BE2C (cell line): ENCODE results near the gene BCCIP.

Experiments
- DNase-seq: peaks from one replicate; pipeline ENCODE4 v3.0.0-alpha.2; 2020
- H3K27me3 ChIP-seq: fragments of 250-450 bp; sonication (Bioruptor Pico); 2 replicates; pipeline ENCODE4 v1.5.1; 2020; ENCODE audit warnings: mild to moderate bottlenecking
- H3K36me3 ChIP-seq: fragments of 250-450 bp; sonication (Bioruptor Pico); 2 replicates; pipeline ENCODE4 v1.5.1; 2020; ENCODE audit warnings: mild to moderate bottlenecking
- H3K4me1 ChIP-seq: fragments of 250-450 bp; sonication (Bioruptor Pico); 2 replicates; pipeline ENCODE4 v1.5.1; 2020
- H3K4me3 ChIP-seq: 2 replicates; pipeline ENCODE4 v1.5.1; 2011; ENCODE audit warnings: low read depth, low read length
- H3K9me3 ChIP-seq: fragments of 250-450 bp; sonication (Bioruptor Pico); 2 replicates; pipeline ENCODE4 v1.5.1; 2020
- TF ChIP-seq, protein P1 (sequence below): IDR thresholded peaks from 2 replicates; pipeline ENCODE4 v1.5.1; 2012; ENCODE audit warnings: mild to moderate bottlenecking, low read depth, low read length

The BCCIP gene

DNA sequence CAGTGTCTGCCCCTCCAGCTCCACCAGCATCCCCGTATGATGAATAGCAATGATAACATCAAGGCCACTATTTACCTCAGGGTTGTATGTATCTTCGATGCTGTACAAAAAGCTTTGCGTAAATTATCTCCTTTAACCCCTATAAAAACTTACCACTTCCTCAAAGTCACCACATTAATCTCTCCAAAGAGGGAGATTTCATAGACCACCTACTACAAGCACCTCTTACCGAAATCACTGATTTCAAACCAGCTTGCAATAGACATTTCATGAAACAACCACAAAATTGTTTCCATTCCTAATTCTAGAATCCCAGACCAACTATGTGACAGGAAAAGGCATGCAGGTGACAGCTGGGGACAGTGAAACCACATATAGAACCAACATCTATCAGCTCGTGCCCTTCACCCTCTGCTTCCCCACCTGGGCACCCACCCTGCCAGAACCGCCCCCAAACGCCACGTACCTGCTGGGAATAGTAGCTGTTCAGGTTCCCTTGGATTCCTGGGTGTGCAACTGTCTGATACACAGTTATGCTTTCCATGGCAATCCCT is 27.6 kb upstream of the BCCIP start:
- TF ChIP-seq, protein P1, sequence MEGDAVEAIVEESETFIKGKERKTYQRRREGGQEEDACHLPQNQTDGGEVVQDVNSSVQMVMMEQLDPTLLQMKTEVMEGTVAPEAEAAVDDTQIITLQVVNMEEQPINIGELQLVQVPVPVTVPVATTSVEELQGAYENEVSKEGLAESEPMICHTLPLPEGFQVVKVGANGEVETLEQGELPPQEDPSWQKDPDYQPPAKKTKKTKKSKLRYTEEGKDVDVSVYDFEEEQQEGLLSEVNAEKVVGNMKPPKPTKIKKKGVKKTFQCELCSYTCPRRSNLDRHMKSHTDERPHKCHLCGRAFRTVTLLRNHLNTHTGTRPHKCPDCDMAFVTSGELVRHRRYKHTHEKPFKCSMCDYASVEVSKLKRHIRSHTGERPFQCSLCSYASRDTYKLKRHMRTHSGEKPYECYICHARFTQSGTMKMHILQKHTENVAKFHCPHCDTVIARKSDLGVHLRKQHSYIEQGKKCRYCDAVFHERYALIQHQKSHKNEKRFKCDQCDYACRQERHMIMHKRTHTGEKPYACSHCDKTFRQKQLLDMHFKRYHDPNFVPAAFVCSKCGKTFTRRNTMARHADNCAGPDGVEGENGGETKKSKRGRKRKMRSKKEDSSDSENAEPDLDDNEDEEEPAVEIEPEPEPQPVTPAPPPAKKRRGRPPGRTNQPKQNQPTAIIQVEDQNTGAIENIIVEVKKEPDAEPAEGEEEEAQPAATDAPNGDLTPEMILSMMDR: no peak
- Histone ChIP-seq H3K4me1 (no peaks in the 10 kb centered on the region), H3K4me3 (no peak overlapping the region), H3K9me3 (no peaks in the 10 kb centered on the region), H3K27me3 (no peaks in the 10 kb centered on the region), H3K36me3 (peaks cover 6% of the 10 kb centered on the region; the same call in 1 of the 2 replicates)
- DNase-seq: no peak

DNA sequence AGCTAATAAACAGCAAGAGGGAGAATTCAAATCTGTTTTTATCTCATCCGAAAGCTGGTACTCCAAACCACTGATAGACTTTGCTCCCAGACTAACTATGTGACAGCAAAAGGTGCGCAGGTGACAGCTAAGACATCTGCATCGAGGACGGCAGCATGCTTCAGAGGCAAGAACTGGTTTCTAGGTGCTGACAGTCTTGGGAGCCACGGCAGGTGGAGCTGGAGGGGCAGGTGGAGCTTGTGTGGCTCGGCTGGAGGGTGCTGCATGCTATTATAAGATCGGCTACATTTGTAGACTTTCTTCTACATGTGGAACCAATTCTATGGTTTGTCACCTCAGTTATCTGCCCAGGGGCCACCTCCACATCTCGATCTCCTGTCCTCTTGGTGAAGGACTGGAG is 25.9 kb upstream of the BCCIP start:
- Histone ChIP-seq H3K4me1 (no peaks in the 10 kb centered on the region), H3K4me3 (no peak overlapping the region), H3K9me3 (no peaks in the 10 kb centered on the region), H3K36me3 (peaks cover 2% of the 10 kb centered on the region; the same call in 1 of the 2 replicates), H3K27me3 (no peaks in the 10 kb centered on the region)
- TF ChIP-seq, protein P1: no peak
- DNase-seq: no peak

DNA sequence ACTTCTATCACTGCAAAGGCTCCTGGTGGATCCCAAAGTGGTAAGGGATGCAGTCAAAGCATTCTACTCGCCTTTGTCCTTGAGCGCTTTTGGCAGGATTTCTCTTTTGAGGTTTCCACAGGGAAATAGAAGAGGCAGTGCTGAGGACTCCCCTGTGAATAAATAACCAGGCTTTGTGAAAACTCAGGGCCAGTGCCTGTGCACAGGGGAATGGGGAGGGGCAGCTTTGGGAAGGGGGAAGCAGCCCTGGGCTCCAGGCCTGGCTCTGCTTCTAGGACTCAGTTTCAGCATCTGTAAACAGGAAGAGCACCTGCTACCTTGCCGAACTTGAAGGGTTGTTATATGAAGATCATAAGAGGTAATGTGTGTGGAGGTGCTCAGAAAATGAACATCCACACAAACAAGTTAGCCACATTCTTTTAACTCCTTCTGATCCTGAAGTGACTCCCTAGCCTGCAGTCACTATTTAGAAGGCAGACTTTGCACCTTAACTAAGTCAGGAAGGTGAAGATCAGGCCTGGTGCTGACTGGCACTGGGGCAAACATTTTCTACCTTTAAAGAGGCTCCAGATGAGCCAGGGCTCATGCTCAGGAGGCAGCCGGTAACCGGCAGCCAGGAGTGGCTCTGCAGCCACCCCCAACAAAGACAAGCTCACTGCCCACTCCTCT is 25.2 kb upstream of the BCCIP start:
- H3K27me3 ChIP-seq: no peaks in the 10 kb centered on the region
- no peaks in the 10 kb centered on the region for H3K36me3 ChIP-seq
- H3K9me3 ChIP-seq: no peaks in the 10 kb centered on the region
- H3K4me3 ChIP-seq: no peak overlapping the region
- no peaks in the 10 kb centered on the region for H3K4me1 ChIP-seq
- TF ChIP-seq, protein P1: no peak
- no peak for DNase-seq

DNA sequence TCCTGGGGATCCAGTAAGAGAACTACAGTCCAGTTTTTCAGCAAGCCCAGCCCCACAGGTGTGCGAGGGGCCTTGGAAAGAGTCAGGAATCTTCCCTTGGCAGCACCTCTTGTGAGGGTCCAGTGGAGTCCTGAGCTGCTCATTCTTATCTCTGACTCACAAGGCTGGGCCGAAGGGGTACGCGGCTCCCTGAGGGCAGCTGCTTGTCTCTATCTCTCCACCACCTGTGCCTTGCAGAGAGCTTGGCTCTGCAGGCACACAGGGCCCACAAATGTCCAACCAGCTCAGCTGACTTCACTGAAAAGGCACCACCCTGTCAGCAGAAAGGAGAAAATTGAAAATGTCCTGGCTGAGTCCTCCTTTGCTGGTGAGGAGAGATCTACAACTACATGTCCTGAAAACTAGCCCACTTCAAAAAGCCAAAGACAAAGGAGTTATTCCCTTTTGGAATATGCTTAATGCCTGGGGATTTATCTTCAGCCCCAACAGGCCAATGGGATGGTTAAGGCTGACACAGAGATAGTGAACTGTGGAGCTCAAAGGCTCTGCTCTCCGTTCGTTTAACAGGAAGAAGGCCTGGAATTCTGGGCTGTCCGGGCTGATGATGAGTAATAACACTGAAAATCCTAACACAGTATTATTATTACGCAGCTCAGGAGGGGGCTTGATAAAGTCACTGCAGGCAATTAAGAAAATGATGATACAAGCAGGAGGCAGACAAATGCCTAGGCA is 23.7 kb upstream of the BCCIP start:
- DNase-seq: no peak
- TF ChIP-seq, protein P1: no peak
- no peaks in the 10 kb centered on the region for H3K27me3 ChIP-seq
- H3K4me1 ChIP-seq: no peaks in the 10 kb centered on the region
- no peaks in the 10 kb centered on the region for H3K9me3 ChIP-seq
- H3K36me3 ChIP-seq: no peaks in the 10 kb centered on the region
- H3K4me3 ChIP-seq: no peak overlapping the region

DNA sequence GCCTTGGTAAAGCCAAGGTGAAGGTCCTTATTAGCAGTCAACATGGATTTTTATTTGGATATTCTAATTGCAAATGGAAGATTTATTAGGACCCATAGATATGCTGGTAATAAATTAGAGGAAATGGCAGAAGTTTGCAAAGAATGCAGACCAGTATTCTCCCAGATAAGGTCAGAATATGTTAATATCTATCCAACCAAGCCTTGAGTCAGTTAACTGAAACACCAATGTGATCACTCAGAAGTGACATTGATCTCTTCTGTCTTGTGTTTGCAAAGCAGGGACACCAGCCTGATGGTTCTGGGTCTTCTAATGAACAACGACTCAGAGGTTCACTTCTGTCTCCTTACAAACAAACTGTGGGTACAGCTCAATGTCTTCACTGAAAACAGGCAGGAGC is 21.8 kb upstream of the BCCIP start:
- Histone ChIP-seq H3K36me3 (peaks cover 6% of the 10 kb centered on the region), H3K9me3 (no peaks in the 10 kb centered on the region), H3K4me1 (no peaks in the 10 kb centered on the region), H3K27me3 (no peaks in the 10 kb centered on the region), H3K4me3 (no peak overlapping the region)
- DNase-seq: no peak
- TF ChIP-seq, protein P1: no peak

DNA sequence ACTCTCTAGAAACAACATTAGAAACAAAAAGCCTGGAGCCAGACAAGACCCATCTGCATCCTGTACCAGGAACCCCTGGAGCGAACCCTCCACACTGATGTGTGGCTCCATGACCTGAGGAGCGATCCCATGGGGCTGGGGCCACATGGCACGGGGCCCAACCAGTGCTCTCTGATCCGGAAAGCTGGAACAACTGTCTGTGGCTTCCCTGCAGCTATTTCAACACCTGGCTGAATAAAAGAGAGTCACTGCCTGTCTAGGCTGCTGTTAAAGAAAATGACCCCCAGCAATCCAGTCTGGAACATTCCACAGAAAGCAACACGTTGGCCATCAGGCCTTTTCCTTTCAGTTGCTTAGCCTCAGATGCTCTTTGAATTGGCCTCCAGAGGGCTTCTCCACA is 21.2 kb upstream of the BCCIP start:
- Histone ChIP-seq H3K9me3 (no peaks in the 10 kb centered on the region), H3K36me3 (peaks cover 6% of the 10 kb centered on the region), H3K4me3 (no peak overlapping the region), H3K27me3 (no peaks in the 10 kb centered on the region), H3K4me1 (no peaks in the 10 kb centered on the region)
- peak; percentile 58 for DNase-seq
- TF ChIP-seq, protein P1: 0 out of 2 replicates have a peak, but pooled peaks have one; percentile 5
